Body of pancreas (tissue), 4 donors: ENCODE data around the gene SRM. TPM values are rescaled to one million over a fixed set of nuclear protein-coding genes. Genes with fewer than 3 reads are reported as not detected.

Experiments used
- ATAC-seq: fragments of 150-250 bp; one replicate; pipeline ENCODE4 v1.9.1; 2016
- DNase-seq, 4 donors: peaks; one replicate each; pipeline ENCODE4 v3.0.0-alpha.2; 2019
- H3K27ac ChIP-seq, 4 donors: fragments of 200-600 bp; sonication (generic); 1 replicate in 3 of 4; 2 replicates in 1 of 4; pipeline versions ENCODE4 v1.5.1 to v1.6.1; 2016 to 2019; ENCODE audit warnings: mild to moderate bottlenecking in 1 of 4, mixed read lengths in 1 of 4, moderate library complexity in 1 of 4
- H3K27me3 ChIP-seq, 2 donors: fragments of 200-600 bp; sonication (generic); one replicate each; pipeline ENCODE4 v1.6.0; 2016; ENCODE audit warnings: mild to moderate bottlenecking in 1 of 2
- H3K36me3 ChIP-seq, 2 donors: fragments of 200-600 bp; sonication (generic); replicated peaks in 1 of 2; 2 replicates each; pipeline ENCODE4 v1.5.1; 2016; ENCODE audit warnings: low read depth in 2 of 2; ENCODE audit not compliant: insufficient read depth in 1 of 2
- H3K4me1 ChIP-seq: fragments of 200-600 bp; sonication (generic); one replicate; pipeline ENCODE4 v1.6.0; 2016
- H3K4me3 ChIP-seq, 2 donors: fragments of 200-600 bp; sonication (generic); 1 replicate in 1 of 2; 2 replicates in 1 of 2; pipeline ENCODE4 v1.5.1; 2016 to 2019
- H3K9me3 ChIP-seq, 3 donors: fragments of 200-600 bp; sonication (generic); 1 replicate in 2 of 3; 2 replicates in 1 of 3; pipeline ENCODE4 v1.5.1; 2016
- POLR2A ChIP-seq, 3 donors: fragments of 450-650 bp; IDR thresholded peaks; one replicate each; pipeline ENCODE4 v1.6.1; 2016; ENCODE audit warnings: antibody characterized with exemption in 3 of 3, mild to moderate bottlenecking in 2 of 3
- WGBS, 2 donors: methylation state at CpG; one replicate each; pipeline ENCODE4 v1.1.5; 2017; 5-methylcytosine and 5-hydroxymethylcytosine counted together
- intact Hi-C: fragments of 100-400 bp; cut with DNase I; formaldehyde crosslinking; loops from one replicate; pipeline ENCODE4 v1.15.1; 2023
- total RNA-seq, 2 donors: library from RNA; depleted of rRNA; stranded (reverse); fragments of >200 nt; gene quantifications; one replicate each; pipeline ENCODE4 v1.1.0, GENCODE V29; 2016
- TF ChIP-seq, protein P1 (sequence below), 7 experiments: fragments of 450-650 bp in 4 of 7; fragments of 200-600 bp in 3 of 7; sonication (generic) in 3 of 7; IDR thresholded peaks; one replicate each; pipeline ENCODE4 v1.5.1; 2016 to 2019; ENCODE audit warnings: antibody characterized with exemption in 7 of 7

The SRM gene
- total RNA-seq, 2 donors from 2014 or later, result 50.3 to 159 TPM

DNA sequence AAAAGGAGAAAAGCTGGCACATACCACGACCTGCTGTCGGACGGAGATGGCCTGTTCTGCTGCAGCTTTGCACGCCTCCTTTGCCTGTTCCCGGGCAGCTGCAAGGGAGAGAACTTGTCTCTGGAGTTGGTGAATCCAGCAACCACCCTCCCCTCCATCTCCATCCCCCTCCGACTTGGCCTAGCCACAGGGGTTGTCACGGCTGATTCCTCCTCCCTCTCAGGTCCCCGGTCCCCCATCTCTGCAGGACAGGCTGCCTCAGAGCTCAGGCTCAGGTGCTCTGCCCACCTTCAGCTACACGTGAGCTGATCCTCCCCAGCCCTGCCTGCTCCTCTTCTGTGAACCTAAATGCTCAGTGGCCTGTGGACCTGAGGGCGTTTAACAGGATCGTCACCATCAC is 11.1 kb upstream of the SRM start:
- Histone ChIP-seq H3K4me3 (no peak overlapping the region), H3K36me3 (peaks cover 12 to 36% of the 10 kb centered on the region in 2 donors), H3K27ac (peak overlapping the region in 3 of 4 donors; percentile 44 to 67 (median 58)), H3K27me3 (no peaks in the 10 kb centered on the region), H3K9me3 (no peaks in the 10 kb centered on the region), H3K4me1 (peaks cover 29% of the 10 kb centered on the region)
- WGBS, 2 donors, result 75 to 77% methylated on average over 11 of the region's 11 CpGs
- intact Hi-C loops, result no loop called here
- DNase-seq (peak in 2 of 4 donors; percentile 7 to 9), ATAC-seq (no peak)
- TF ChIP-seq POLR2A (IDR thresholded peaks at IDR 0.05), result no peak
- TF ChIP-seq, protein P1, sequence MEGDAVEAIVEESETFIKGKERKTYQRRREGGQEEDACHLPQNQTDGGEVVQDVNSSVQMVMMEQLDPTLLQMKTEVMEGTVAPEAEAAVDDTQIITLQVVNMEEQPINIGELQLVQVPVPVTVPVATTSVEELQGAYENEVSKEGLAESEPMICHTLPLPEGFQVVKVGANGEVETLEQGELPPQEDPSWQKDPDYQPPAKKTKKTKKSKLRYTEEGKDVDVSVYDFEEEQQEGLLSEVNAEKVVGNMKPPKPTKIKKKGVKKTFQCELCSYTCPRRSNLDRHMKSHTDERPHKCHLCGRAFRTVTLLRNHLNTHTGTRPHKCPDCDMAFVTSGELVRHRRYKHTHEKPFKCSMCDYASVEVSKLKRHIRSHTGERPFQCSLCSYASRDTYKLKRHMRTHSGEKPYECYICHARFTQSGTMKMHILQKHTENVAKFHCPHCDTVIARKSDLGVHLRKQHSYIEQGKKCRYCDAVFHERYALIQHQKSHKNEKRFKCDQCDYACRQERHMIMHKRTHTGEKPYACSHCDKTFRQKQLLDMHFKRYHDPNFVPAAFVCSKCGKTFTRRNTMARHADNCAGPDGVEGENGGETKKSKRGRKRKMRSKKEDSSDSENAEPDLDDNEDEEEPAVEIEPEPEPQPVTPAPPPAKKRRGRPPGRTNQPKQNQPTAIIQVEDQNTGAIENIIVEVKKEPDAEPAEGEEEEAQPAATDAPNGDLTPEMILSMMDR (IDR thresholded peaks at IDR 0.05), result no peak

DNA sequence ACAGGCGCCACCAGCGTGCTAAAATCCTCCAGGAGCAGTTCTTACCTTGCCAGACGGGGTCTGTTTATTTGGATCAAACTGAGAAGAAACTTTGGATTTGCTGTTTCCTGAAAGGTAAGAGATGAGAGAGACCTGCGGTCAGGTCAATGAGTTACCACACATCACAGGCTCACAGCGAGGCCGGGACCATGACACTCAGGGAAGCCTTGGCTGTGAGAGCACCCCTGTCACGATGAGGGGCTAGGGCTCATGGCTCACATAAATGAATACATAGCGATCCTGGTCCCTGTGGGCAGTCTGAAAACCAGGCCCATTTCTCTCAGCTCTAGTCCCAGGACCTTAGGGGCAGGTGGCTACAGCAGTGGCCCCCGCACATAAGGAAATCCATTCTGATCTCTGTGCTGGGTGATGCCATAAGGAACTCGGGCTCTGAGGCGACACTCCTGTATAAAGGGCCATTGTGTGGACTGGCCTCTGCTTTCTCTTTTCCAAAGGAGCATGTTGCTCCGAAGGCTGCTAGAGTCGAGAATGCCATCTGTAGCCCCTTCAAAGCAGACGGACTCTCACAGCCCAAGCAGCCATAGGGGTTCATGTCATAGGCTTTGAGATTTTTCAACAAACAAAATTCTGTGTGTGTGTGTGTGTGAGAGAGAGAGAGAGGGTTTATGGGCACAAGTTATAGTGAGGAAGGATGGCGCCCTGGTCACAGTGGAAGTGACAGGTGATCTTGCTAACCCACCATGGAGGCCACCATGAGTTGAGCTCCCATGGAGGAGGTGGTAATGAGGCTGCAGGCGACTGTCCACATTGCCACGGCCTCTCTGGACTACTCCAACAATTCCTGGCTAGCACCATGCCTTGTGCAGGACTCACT is 9.0 kb upstream of the SRM start:
- 93 to 96% methylated on average over 10 to 17 of the region's 17 CpGs for WGBS, 2 donors
- H3K36me3 ChIP-seq, result peaks cover 7 to 26% of the 10 kb centered on the region in 2 donors
- ATAC-seq, result no peak

DNA sequence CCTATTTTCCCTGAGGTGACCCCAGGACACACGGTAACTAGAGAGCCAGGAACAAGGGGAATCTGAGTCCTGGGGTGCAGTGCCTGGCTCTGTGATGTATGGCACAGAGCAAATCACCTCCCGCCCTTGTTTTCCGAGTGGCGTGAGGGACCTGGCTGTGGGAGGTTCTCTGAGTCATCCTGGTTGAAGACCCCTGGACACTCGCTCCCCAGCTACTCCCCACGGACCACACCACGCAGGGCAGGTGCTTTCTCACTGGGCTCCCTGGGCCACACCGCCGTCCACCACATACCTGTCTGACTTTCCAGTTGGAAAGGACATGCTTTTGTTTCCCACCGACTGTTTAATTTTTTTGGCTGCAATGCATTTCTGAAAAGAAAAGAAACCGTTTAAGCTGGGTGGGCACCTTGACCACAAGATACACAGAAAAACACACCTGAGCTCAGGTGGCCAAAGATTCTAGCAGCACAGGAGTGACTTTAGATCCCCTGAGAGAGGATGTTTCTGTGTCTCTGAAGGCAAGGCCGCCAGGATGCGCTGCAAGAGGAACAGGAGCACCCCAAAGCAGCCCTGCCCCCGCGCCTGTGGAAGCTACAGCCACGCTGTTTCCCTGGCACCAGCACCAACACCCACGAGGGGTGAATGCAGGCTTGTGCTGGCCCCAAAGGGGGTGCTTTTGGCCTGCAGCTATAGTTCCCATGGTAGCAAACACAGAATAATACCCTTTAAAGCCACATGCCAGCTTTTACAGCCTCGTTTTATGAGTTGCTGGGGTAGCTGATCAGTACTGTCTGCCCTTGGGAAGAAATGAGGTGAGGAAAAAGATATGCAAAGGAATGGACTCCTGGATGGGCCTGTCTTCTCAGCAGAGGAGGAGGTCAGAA is 8.1 kb upstream of the SRM start:
- ATAC-seq (no peak), DNase-seq (peak in 1 of 4 donors; percentile 2)
- intact Hi-C loops, result no loop called here
- H3K9me3 ChIP-seq, result no peaks in the 10 kb centered on the region
- TF ChIP-seq, protein P1 (IDR thresholded peaks at IDR 0.05), result no peak
- TF ChIP-seq POLR2A (IDR thresholded peaks at IDR 0.05), result no peak
- H3K4me1 ChIP-seq, result peaks cover 25% of the 10 kb centered on the region
- WGBS, 2 donors, result 90 to 94% methylated on average over 18 of the region's 18 CpGs
- no peak overlapping the region for H3K27ac ChIP-seq
- no peak overlapping the region for H3K4me3 ChIP-seq
- H3K27me3 ChIP-seq, result no peaks in the 10 kb centered on the region
- peaks cover 7 to 23% of the 10 kb centered on the region in 2 donors for H3K36me3 ChIP-seq

More for the DNA sequence above, 9.0 kb upstream of the SRM start:
- Histone ChIP-seq H3K27me3 (no peaks in the 10 kb centered on the region), H3K9me3 (no peaks in the 10 kb centered on the region), H3K4me1 (peaks cover 29% of the 10 kb centered on the region), H3K4me3 (no peak overlapping the region), H3K27ac (no peak overlapping the region)
- no peak for TF ChIP-seq POLR2A (IDR thresholded peaks at IDR 0.05)
- TF ChIP-seq, protein P1 (IDR thresholded peaks at IDR 0.05), result no peak
- peak in 2 of 4 donors; percentile 1 to 7 for DNase-seq
- intact Hi-C loops, result no loop called here

DNA sequence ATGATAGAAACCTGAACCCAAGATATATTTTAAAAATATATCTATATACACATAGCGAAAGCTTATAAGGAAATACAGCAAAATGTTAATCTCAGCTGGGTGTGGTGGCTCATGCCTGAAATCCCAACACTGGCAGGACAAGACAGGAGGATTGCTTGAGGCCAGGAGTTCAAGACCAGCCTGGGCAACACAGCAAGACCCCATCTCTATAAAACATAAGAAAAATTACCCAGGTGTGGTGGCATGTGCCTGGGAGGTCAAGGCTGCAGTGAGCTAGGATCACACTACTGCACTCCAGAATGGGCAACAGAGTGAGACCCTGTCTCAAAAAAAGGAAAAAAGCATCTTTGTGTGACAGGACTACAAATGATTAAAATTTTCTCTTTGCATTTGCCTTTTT is 6.0 kb upstream of the SRM start:
- intact Hi-C loops, result no loop called here
- ATAC-seq, result no peak
- Histone ChIP-seq H3K4me3 (no peak overlapping the region), H3K36me3 (peaks cover 7 to 22% of the 10 kb centered on the region in 2 donors), H3K9me3 (no peaks in the 10 kb centered on the region), H3K27ac (no peak overlapping the region), H3K4me1 (peaks cover 17% of the 10 kb centered on the region), H3K27me3 (no peaks in the 10 kb centered on the region)
- no peak for DNase-seq
- WGBS, 2 donors, result 92 to 100% methylated on average over 1 of the region's 1 CpG
- TF ChIP-seq, protein P1 (IDR thresholded peaks at IDR 0.05), result no peak
- TF ChIP-seq POLR2A (IDR thresholded peaks at IDR 0.05), result no peak
